ENCODE results near the gene CDH23. TPM values are rescaled to one million over a fixed set of nuclear protein-coding genes. Genes with fewer than 3 reads are reported as not detected.

CDH23 gene
- polyA plus RNA-seq, 1 donor (not counting 4 experiments of a cell fraction or from before 2014, with no cell fraction given), result 0.01 TPM

DNA sequence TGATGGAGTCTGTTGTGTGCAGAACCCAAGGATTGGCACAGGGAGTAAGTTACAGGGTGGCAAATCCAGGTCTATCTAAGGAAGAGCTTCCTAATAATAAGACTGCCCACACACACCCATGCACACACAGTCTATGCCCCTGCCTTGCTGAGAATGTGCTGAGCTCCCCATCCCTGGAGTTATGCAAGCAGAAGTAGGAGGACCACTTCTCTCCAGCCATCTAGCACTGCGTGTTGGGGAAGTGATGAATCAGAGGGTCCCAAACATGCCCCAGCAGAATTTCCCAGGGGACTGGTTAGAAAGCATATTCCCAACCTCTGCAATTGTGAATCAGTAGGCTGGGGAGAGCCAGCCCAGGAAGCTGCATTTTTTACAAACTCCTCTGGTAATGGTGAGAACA, 117.2 kb downstream of the CDH23 start:
- H3K9ac ChIP-seq (ENCODE audit: control insufficient read depth, extremely low read depth, insufficient read depth, low read length), result no peak overlapping the region
- no peaks in the 10 kb centered on the region for H3K9me3 ChIP-seq (ENCODE audit: control insufficient read depth, low read depth, low read length)
- no peak overlapping the region for H3K4me2 ChIP-seq (ENCODE audit: control insufficient read depth, extremely low read depth, insufficient read depth, low read depth, low read length)
- no peak overlapping the region for H3K4me3 ChIP-seq (ENCODE audit: control insufficient read depth in 2 of 3, extremely low read depth in 1 of 3, insufficient read depth in 2 of 3, low read depth in 1 of 3, low read length in 3 of 3)
- FAIRE-seq, result no peak
- H4K20me1 ChIP-seq (ENCODE audit: control insufficient read depth, extremely low read depth, insufficient read depth, low read length), result no peaks in the 10 kb centered on the region
- DNase-seq (ENCODE audit: low read depth, low spot score), result no peak
- peaks cover 7% of the 10 kb centered on the region for H3K27me3 ChIP-seq (ENCODE audit: control insufficient read depth, extremely low read depth, insufficient read depth, low read length)
- H3K4me1 ChIP-seq (ENCODE audit: control insufficient read depth, extremely low read depth, insufficient read depth, low read length), result peaks cover 11% of the 10 kb centered on the region
- no peak overlapping the region for H3K27ac ChIP-seq (ENCODE audit: control insufficient read depth, insufficient read depth, low read length)
- no peak overlapping the region for H2AFZ ChIP-seq (ENCODE audit: control insufficient read depth, low read length)
- H3K36me3 ChIP-seq (ENCODE audit: control insufficient read depth in 2 of 2, extremely low read depth in 1 of 2, insufficient read depth in 2 of 2, low read length in 2 of 2), result no peaks in the 10 kb centered on the region
- H3K9me1 ChIP-seq (ENCODE audit: control insufficient read depth, extremely low read depth, insufficient read depth, low read length), result no peaks in the 10 kb centered on the region
- H3K79me2 ChIP-seq (ENCODE audit: control insufficient read depth, insufficient read depth, low read length), result no peaks in the 10 kb centered on the region
- dilution Hi-C loops (cut with MboI; ENCODE audit: extremely low pct_ligation_motif_present, low sequenced_read_pairs), result no loop called here
- TF ChIP-seq EZH2 (IDR thresholded peaks at IDR 0.05; ENCODE audit: low read length), result no peak
- TF ChIP-seq, protein P1, sequence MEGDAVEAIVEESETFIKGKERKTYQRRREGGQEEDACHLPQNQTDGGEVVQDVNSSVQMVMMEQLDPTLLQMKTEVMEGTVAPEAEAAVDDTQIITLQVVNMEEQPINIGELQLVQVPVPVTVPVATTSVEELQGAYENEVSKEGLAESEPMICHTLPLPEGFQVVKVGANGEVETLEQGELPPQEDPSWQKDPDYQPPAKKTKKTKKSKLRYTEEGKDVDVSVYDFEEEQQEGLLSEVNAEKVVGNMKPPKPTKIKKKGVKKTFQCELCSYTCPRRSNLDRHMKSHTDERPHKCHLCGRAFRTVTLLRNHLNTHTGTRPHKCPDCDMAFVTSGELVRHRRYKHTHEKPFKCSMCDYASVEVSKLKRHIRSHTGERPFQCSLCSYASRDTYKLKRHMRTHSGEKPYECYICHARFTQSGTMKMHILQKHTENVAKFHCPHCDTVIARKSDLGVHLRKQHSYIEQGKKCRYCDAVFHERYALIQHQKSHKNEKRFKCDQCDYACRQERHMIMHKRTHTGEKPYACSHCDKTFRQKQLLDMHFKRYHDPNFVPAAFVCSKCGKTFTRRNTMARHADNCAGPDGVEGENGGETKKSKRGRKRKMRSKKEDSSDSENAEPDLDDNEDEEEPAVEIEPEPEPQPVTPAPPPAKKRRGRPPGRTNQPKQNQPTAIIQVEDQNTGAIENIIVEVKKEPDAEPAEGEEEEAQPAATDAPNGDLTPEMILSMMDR (optimal IDR thresholded peaks at IDR 0.05 in 1 of 3, IDR thresholded peaks at IDR 0.05 in 1 of 3, conservative IDR thresholded peaks at IDR 0.05 in 1 of 3; ENCODE audit: extremely low read depth in 1 of 3, insufficient read depth in 2 of 3, low read length in 3 of 3), result no peak

DNA sequence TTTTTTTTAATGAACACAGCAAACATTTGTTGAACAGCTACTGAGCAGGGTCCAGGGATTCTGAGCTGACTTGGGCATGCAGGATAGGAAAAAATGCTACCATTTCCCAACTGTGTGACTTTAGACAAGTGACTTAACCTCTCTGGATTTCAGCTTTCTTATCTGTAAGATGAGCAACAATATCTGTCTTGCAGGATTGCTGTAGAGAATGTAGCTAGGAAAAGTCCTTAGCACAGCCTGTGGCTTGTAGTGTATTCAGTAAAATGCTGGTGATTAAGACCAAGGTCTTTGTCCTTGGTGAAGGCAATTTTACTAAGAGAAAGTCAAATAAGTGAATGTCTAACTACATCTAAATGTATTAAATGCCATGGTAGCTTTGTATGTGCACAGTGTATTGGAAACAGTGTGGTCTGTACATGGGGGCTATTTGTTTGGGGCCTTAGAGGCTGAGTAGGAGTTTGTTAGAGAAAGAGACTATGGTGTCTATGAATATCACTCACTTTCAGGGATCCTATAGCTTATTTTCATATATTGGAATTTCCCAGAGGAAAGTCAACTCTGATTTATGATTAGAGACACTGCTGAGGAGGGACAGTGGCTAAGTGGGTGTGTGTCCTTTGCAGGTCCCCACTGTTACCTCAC, 118.9 kb downstream of the CDH23 start:
- dilution Hi-C loops (cut with MboI; ENCODE audit: extremely low pct_ligation_motif_present, low sequenced_read_pairs), result no loop called here
- Histone ChIP-seq H3K36me3 (ENCODE audit: control insufficient read depth in 2 of 2, extremely low read depth in 1 of 2, insufficient read depth in 2 of 2, low read length in 2 of 2) (no peaks in the 10 kb centered on the region), H3K79me2 (ENCODE audit: control insufficient read depth, insufficient read depth, low read length) (no peaks in the 10 kb centered on the region), H4K20me1 (ENCODE audit: control insufficient read depth, extremely low read depth, insufficient read depth, low read length) (no peaks in the 10 kb centered on the region), H3K9me3 (ENCODE audit: control insufficient read depth, low read depth, low read length) (no peaks in the 10 kb centered on the region), H3K27ac (ENCODE audit: control insufficient read depth, insufficient read depth, low read length) (no peak overlapping the region), H3K9ac (ENCODE audit: control insufficient read depth, extremely low read depth, insufficient read depth, low read length) (no peak overlapping the region), H3K27me3 (ENCODE audit: control insufficient read depth, extremely low read depth, insufficient read depth, low read length) (peaks cover 7% of the 10 kb centered on the region), H3K4me2 (ENCODE audit: control insufficient read depth, extremely low read depth, insufficient read depth, low read depth, low read length) (no peak overlapping the region), H2AFZ (ENCODE audit: control insufficient read depth, low read length) (no peak overlapping the region), H3K9me1 (ENCODE audit: control insufficient read depth, extremely low read depth, insufficient read depth, low read length) (no peaks in the 10 kb centered on the region), H3K4me1 (ENCODE audit: control insufficient read depth, extremely low read depth, insufficient read depth, low read length) (peaks cover 11% of the 10 kb centered on the region), H3K4me3 (ENCODE audit: control insufficient read depth in 2 of 3, extremely low read depth in 1 of 3, insufficient read depth in 2 of 3, low read depth in 1 of 3, low read length in 3 of 3) (no peak overlapping the region)
- no peak for FAIRE-seq
- TF ChIP-seq, protein P1 (optimal IDR thresholded peaks at IDR 0.05 in 1 of 3, IDR thresholded peaks at IDR 0.05 in 1 of 3, conservative IDR thresholded peaks at IDR 0.05 in 1 of 3; ENCODE audit: extremely low read depth in 1 of 3, insufficient read depth in 2 of 3, low read length in 3 of 3), result no peak
- TF ChIP-seq EZH2 (IDR thresholded peaks at IDR 0.05; ENCODE audit: low read length), result no peak
- no peak for DNase-seq (ENCODE audit: low read depth, low spot score)
